MM.1S (cell line): ENCODE measurements around the gene TAP1.

Experiments
- CTCF ChIP-seq: fragments of 300-600 bp; sonication (generic); IDR thresholded peaks from 2 replicates; pipeline ENCODE4 v1.5.1; 2016; ENCODE audit warnings: antibody characterized with exemption, low read length, mixed read lengths
- EZH2 ChIP-seq: fragments of 300-600 bp; sonication (generic); optimal IDR thresholded peaks from 2 replicates; pipeline ENCODE3; 2017; ENCODE audit warnings: low read depth, mild to moderate bottlenecking, antibody characterized with exemption, low read length, mixed read lengths
- EZH2phosphoT487 ChIP-seq: fragments of 300-600 bp; sonication (generic); IDR thresholded peaks from 2 replicates; pipeline ENCODE4 v1.6.1; 2018; ENCODE audit warnings: antibody characterized with exemption, low read length

GRCh38 chr6:32832535-32832934, 21.0 kb downstream of the TAP1 start:
- no peak for TF ChIP-seq CTCF
- no peak for TF ChIP-seq EZH2
- TF ChIP-seq EZH2phosphoT487 = no peak
